Panc1 (cell line): ENCODE data around the gene GOLT1B. TPM values are rescaled to one million over a fixed set of nuclear protein-coding genes. Genes with fewer than 3 reads are reported as not detected.

Source experiments
- ATAC-seq: fragments of 200-7000 bp; cut with Tn5 transposase; 2 replicates; pipeline ENCODE4 v1.9.1; 2020; ENCODE audit warnings: mild to moderate bottlenecking, moderate library complexity
- BruUV-seq: library from RNA; stranded (reverse); fragments of 400-500 nt; replicated peaks from 2 replicates; lab custom pipeline; 2021; lab: Mats Ljungman, UMichigan
- CTCF ChIA-PET: fragments of 300-600 bp; sonication (Branson Sonifier 250); formaldehyde crosslinking; loops from one replicate; lab custom pipeline; 2022; ENCODE audit warnings: antibody characterized with exemption; lab: Charles Lee
- POLR2A ChIA-PET: fragments of 300-600 bp; sonication (Branson Sonifier 250); formaldehyde crosslinking; loops from one replicate; lab custom pipeline; 2022; ENCODE audit warnings: antibody characterized with exemption; lab: Charles Lee
- DNase-seq: peaks from one replicate; pipeline ENCODE4 v3.0.0-alpha.2; 2010; ENCODE audit warnings: low read depth, low spot score
- H3K27ac ChIP-seq: 2 replicates; pipeline ENCODE4 v1.5.1; 2011; ENCODE audit warnings: mild to moderate bottlenecking, low read length, inconsistent platforms
- H3K27me3 ChIP-seq: fragments of 200-500 bp; sonication (Bioruptor generic); 2 replicates; pipeline ENCODE4 v1.6.0; 2014; ENCODE audit warnings: low read length, inconsistent platforms; ENCODE audit not compliant: control insufficient read depth, insufficient read depth
- H3K36me3 ChIP-seq: fragments of 200-500 bp; sonication (Bioruptor generic); 2 replicates; pipeline ENCODE4 v1.5.1; 2014; ENCODE audit warnings: inconsistent platforms, mild to moderate bottlenecking, low read length, moderate library complexity; ENCODE audit not compliant: control insufficient read depth, insufficient read depth
- H3K4me1 ChIP-seq: 2 replicates; pipeline ENCODE4 v1.5.1; 2011; ENCODE audit warnings: inconsistent platforms, mild to moderate bottlenecking, low read length, moderate library complexity; ENCODE audit not compliant: control insufficient read depth, insufficient read depth
- H3K4me3 ChIP-seq, 2 experiments: 2 replicates each; pipeline ENCODE4 v1.5.1; 2011 to 2012; ENCODE audit warnings: low read depth in 2 of 2, low read length in 2 of 2, mild to moderate bottlenecking in 2 of 2, inconsistent platforms in 1 of 2, moderate library complexity in 1 of 2
- H3K9me3 ChIP-seq: fragments of 200-500 bp; sonication (Bioruptor generic); 2 replicates; pipeline ENCODE4 v1.5.1; 2014; ENCODE audit warnings: low read depth, mild to moderate bottlenecking, inconsistent platforms, low read length, moderate library complexity; ENCODE audit not compliant: control insufficient read depth, insufficient read depth
- POLR2AphosphoS5 ChIP-seq: IDR thresholded peaks from 2 replicates; pipeline ENCODE4 v1.6.1; 2012; ENCODE audit warnings: mild to moderate bottlenecking, low read depth, low read length, moderate library complexity
- REST ChIP-seq, 2 experiments: IDR thresholded peaks; 2 replicates each; pipeline ENCODE4 v1.6.1; 2011 to 2012; ENCODE audit warnings: low read depth in 2 of 2, control low read depth in 1 of 2, low read length in 1 of 2, mild to moderate bottlenecking in 1 of 2, moderate library complexity in 1 of 2; ENCODE audit not compliant: insufficient read depth in 1 of 2
- SIN3A ChIP-seq: IDR thresholded peaks from 2 replicates; pipeline ENCODE4 v1.6.1; 2012; ENCODE audit warnings: low read depth, mild to moderate bottlenecking, low read length, moderate library complexity, borderline replicate concordance; ENCODE audit not compliant: insufficient read depth
- TCF7L2 ChIP-seq: IDR thresholded peaks from 2 replicates; pipeline ENCODE4 v1.6.1; 2011; ENCODE audit warnings: mild to moderate bottlenecking, low read depth, low read length, inconsistent platforms
- in situ Hi-C: cut with HindIII; loops from 2 replicates; pipeline ENCODE4 v1.10.0; 2016; ENCODE audit warnings: low sequenced_read_pairs, low pct_unique_long_range_greater_than_20kb
- intact Hi-C: fragments of 100-400 bp; cut with micrococcal nuclease; formaldehyde crosslinking; loops from one replicate; pipeline ENCODE4 v1.10.0; 2022; ENCODE audit not compliant: unreplicated experiment
- total RNA-seq: library from RNA; stranded (reverse); gene quantifications from one replicate; pipeline ENCODE4 v1.2.1, GENCODE V29; 2021; ENCODE audit not compliant: unreplicated experiment
- TF ChIP-seq, protein P1 (sequence below): fragments of 450-650 bp; IDR thresholded peaks from 2 replicates; pipeline ENCODE4 v1.5.1; 2017; ENCODE audit warnings: mild to moderate bottlenecking

Gene GOLT1B
- total RNA-seq, 1 experiment from 2014 or later = 40.8 TPM

GRCh38 chr12:21518451-21518850, 16.9 kb downstream of the GOLT1B start:
- POLR2A ChIA-PET = no interaction called here
- TF ChIP-seq REST (IDR thresholded peaks at IDR 0.05; ENCODE audit: insufficient read depth in 1 of 2, low read depth in 2 of 2, low read length in 1 of 2) = no peak
- TF ChIP-seq, protein P1, sequence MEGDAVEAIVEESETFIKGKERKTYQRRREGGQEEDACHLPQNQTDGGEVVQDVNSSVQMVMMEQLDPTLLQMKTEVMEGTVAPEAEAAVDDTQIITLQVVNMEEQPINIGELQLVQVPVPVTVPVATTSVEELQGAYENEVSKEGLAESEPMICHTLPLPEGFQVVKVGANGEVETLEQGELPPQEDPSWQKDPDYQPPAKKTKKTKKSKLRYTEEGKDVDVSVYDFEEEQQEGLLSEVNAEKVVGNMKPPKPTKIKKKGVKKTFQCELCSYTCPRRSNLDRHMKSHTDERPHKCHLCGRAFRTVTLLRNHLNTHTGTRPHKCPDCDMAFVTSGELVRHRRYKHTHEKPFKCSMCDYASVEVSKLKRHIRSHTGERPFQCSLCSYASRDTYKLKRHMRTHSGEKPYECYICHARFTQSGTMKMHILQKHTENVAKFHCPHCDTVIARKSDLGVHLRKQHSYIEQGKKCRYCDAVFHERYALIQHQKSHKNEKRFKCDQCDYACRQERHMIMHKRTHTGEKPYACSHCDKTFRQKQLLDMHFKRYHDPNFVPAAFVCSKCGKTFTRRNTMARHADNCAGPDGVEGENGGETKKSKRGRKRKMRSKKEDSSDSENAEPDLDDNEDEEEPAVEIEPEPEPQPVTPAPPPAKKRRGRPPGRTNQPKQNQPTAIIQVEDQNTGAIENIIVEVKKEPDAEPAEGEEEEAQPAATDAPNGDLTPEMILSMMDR = no peak
- H3K4me3 ChIP-seq = no peak overlapping the region
- DNase-seq (no peak), ATAC-seq (no peak)
- intact Hi-C loops (no loop called here), in situ Hi-C loops (no loop called here)
- H3K27me3 ChIP-seq = no peaks in the 10 kb centered on the region
- no TSS peak for BruUV-seq
- H3K36me3 ChIP-seq = peaks cover 6% of the 10 kb centered on the region
- H3K27ac ChIP-seq = no peak overlapping the region
- no peaks in the 10 kb centered on the region for H3K4me1 ChIP-seq
- H3K9me3 ChIP-seq = no peaks in the 10 kb centered on the region
- CTCF ChIA-PET = no interaction called here

DNA sequence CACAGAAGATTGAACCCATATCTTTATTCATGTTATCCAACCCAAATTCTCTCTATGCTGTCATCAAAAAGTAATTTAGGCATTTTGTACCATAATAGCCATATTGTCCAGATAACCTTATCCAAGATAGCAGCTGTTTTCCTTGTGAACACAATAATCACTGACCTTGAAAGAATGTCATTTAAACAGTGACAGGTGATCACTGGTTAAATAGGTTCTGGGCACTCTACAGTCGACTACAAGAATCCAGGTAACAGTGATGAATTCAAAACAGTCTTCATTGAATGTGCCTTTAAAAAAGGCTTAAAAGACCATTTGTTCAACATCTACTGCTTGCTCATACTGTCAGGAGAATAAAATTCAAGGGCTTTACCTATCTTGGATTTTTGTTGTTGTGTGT, 20.0 kb downstream of the GOLT1B start:
- intact Hi-C loops (no loop called here), in situ Hi-C loops (no loop called here)
- Histone ChIP-seq H3K27ac (no peak overlapping the region), H3K4me3 (no peak overlapping the region), H3K36me3 (no peaks in the 10 kb centered on the region; the same call in none of the 2 replicates), H3K27me3 (no peaks in the 10 kb centered on the region; the same call in 1 of the 2 replicates), H3K9me3 (no peaks in the 10 kb centered on the region), H3K4me1 (no peaks in the 10 kb centered on the region)
- BruUV-seq = no TSS peak
- DNase-seq (no peak), ATAC-seq (no peak)
- TF ChIP-seq POLR2AphosphoS5 = no peak
- POLR2A ChIA-PET = no interaction called here
- CTCF ChIA-PET = no interaction called here

GRCh38 chr12:21523148-21523547, 21.6 kb downstream of the GOLT1B start:
- BruUV-seq = no TSS peak
- in situ Hi-C loops = no loop called here
- no peak for ATAC-seq

More at GRCh38 chr12:21523148-21523547, 21.6 kb downstream of the GOLT1B start:
- no peak for DNase-seq
- ChIA-PET POLR2A (no interaction called here), CTCF (no interaction called here)
- no peaks in the 10 kb centered on the region for H3K4me1 ChIP-seq
- H3K4me3 ChIP-seq = no peak overlapping the region
- H3K36me3 ChIP-seq = no peaks in the 10 kb centered on the region; the same call in 1 of the 2 replicates
- H3K9me3 ChIP-seq = no peaks in the 10 kb centered on the region
- intact Hi-C loops = no loop called here
- no peak overlapping the region for H3K27ac ChIP-seq
- no peak for TF ChIP-seq TCF7L2
- TF ChIP-seq POLR2AphosphoS5 = no peak
- TF ChIP-seq SIN3A = no peak
- TF ChIP-seq, protein P1 = no peak
- TF ChIP-seq REST (IDR thresholded peaks at IDR 0.05; ENCODE audit: insufficient read depth in 1 of 2, low read depth in 2 of 2, low read length in 1 of 2) = no peak
- peaks cover 5% of the 10 kb centered on the region for H3K27me3 ChIP-seq
